ENCODE measurements around the gene CELSR2.
"Not testable (repeated sequence)": the region's sequence is repeated elsewhere in the genome, so short reads cannot be mapped to it uniquely, and the experiment has no call there.

Gene CELSR2

DNA sequence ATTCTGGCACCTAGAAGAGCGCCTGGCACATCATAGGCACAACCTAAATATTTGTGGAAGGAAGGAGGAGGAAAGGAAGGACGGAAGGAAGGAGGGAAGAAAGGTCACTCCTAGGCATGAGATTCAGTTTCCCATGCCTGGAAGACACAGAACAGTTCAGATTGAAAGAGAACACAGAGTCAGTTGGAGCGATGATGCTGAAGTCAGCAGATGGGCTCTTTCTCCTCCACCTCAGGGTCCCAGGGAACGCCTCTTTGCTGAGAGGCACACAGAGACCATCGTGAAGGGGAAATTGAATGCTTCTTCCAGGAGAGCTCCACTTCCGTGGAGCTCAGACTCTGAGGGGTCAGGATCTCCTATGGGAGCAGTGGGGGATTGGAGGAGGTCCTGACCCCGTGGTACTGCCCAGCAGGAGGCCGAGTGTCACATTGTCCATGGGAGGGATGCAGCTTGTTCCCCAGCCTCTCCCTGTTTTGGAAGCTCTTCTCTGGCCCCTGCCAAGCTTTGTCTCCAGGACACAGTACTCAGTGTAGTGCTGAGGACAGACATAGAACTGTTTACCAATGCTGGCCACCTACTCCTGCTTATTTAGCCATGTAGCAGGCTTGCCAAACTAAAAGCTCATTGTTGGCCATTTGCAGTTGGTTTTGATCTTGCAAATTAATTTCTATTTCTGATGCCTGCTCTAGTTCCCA is 55.0 kb downstream of the CELSR2 start:
- Histone ChIP-seq H3K36me3 (ENCODE audit: control insufficient read depth in 1 of 2, insufficient read depth in 2 of 2, low read length in 2 of 2) (no peaks in the 10 kb centered on the region), H3K4me3 (ENCODE audit: low read depth in 1 of 2, low read length in 2 of 2) (no peak overlapping the region), H3K4me1 (ENCODE audit: control insufficient read depth in 1 of 2, insufficient read depth in 2 of 2, low read length in 2 of 2) (peaks cover 0 to 36% of the 10 kb centered on the region in 2 donors), H3K27me3 (ENCODE audit: low read depth, low read length) (no peaks in the 10 kb centered on the region), H3K27ac (ENCODE audit: low read length) (no peak overlapping the region), H3K9me3 (ENCODE audit: control insufficient read depth in 1 of 2, low read length in 2 of 2) (no peaks in the 10 kb centered on the region)

DNA sequence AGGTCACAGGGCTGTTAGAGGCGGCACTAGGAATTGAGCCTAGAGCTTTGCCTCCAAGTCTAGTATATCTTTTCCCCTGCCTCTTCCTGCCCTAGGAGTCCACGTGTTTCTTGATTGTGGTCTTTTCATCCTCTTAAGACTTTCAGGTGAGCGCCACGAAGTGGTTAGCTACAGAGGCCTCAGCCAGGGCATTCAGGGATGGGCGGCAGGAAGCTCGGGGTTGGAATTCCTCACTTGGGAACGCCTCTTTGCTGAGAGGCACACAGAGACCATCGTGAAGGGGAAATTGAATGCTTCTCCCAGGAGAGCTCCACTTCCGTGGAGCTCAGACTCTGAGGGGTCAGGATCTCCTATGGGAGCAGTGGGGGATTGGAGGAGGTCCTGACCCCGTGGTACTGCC is 56.7 kb downstream of the CELSR2 start:
- H3K27ac ChIP-seq (ENCODE audit: low read length); H3K4me3 ChIP-seq (ENCODE audit: low read depth in 1 of 2, low read length in 2 of 2); H3K36me3 ChIP-seq (ENCODE audit: control insufficient read depth in 1 of 2, insufficient read depth in 2 of 2, low read length in 2 of 2); H3K9me3 ChIP-seq (ENCODE audit: control insufficient read depth in 1 of 2, low read length in 2 of 2); H3K27me3 ChIP-seq (ENCODE audit: low read depth, low read length): not testable (repeated sequence)
- peaks cover 0 to 29% of the 10 kb centered on the region in 2 donors for H3K4me1 ChIP-seq (ENCODE audit: control insufficient read depth in 1 of 2, insufficient read depth in 2 of 2, low read length in 2 of 2)

DNA sequence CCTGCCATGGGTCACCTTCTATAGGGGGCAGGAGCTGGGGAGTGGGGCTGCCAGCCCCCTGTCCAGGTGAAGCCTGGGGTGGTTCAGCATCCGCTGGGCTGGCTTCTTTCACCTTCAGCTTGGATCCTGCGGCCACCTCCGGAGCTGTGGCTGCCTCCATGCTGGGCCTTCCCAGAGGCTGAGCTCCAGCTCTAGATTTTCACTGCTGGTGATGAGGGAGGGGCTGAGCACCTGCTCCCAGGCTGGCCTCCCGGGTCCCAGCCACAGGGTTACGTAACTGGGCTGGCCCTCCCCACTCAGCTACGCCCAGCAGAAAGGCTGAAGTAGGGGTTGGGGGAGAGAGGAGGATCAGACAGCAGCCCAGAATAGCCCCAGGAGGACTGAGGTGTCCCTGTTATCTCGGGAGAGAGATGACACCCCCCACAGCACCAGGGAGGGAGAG is 57.5 kb downstream of the CELSR2 start, which contains the start of gene MYBPHL:
Gene MYBPHL (minus strand): TSS at position 180 of the 442 bp plus-strand sequence. CDS start 20 bp downstream, at position 160.
- H3K4me3 ChIP-seq (ENCODE audit: low read depth in 1 of 2, low read length in 2 of 2), result no peak within 1 kb of the TSS
- peaks cover 0 to 29% of the 10 kb centered on the region in 2 donors for H3K4me1 ChIP-seq (ENCODE audit: control insufficient read depth in 1 of 2, insufficient read depth in 2 of 2, low read length in 2 of 2)
- H3K27me3 ChIP-seq (ENCODE audit: low read depth, low read length), result no peaks in the 10 kb centered on the region
- H3K27ac ChIP-seq (ENCODE audit: low read length), result no peak within 1 kb of the TSS
- no peaks in the 10 kb centered on the region for H3K9me3 ChIP-seq (ENCODE audit: control insufficient read depth in 1 of 2, low read length in 2 of 2)
- H3K36me3 ChIP-seq (ENCODE audit: control insufficient read depth in 1 of 2, insufficient read depth in 2 of 2, low read length in 2 of 2), result peaks cover 4 to 16% of the 10 kb centered on the region in 2 donors

DNA sequence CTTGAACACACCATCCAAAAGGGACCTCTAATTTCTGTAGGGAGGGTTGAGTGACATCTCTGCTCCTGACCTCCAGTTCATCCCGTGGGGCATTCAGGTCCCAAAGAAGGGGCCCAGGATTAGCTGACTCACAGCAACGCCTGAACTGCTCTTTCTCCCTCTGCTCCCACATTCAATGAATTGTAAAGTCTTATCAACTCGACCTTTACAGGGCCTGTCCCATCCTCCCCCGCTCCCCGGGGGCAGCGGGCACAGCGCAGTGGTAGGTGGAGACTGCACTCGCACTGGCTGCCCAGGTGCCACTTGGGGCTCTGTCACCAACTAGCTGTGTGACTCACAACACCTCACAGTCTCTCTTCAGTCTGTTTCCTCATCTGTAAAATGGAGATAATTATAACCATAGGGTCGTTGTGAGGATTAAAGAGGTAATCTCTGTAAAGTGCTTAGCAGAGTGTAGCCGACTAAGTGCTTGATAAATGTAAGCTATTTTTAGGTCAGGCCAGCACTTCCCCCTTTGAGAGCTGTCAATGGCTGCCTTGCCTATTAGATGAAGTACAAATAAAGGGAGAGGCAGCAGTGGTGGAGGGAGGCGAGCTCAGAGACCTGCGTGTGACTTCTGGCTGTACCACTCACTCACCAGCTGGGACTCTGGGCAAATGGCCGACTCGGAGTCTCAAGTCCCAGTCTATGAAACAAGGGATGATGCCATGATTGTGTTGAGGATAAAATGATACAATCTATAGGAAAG is 58.1 kb downstream of the CELSR2 start:
- Histone ChIP-seq H3K9me3 (ENCODE audit: control insufficient read depth in 1 of 2, low read length in 2 of 2) (no peaks in the 10 kb centered on the region), H3K4me3 (ENCODE audit: low read depth in 1 of 2, low read length in 2 of 2) (no peak overlapping the region), H3K36me3 (ENCODE audit: control insufficient read depth in 1 of 2, insufficient read depth in 2 of 2, low read length in 2 of 2) (peaks cover 4 to 22% of the 10 kb centered on the region in 2 donors), H3K27me3 (ENCODE audit: low read depth, low read length) (no peaks in the 10 kb centered on the region), H3K27ac (ENCODE audit: low read length) (no peak overlapping the region), H3K4me1 (ENCODE audit: control insufficient read depth in 1 of 2, insufficient read depth in 2 of 2, low read length in 2 of 2) (peaks cover 0 to 29% of the 10 kb centered on the region in 2 donors)

DNA sequence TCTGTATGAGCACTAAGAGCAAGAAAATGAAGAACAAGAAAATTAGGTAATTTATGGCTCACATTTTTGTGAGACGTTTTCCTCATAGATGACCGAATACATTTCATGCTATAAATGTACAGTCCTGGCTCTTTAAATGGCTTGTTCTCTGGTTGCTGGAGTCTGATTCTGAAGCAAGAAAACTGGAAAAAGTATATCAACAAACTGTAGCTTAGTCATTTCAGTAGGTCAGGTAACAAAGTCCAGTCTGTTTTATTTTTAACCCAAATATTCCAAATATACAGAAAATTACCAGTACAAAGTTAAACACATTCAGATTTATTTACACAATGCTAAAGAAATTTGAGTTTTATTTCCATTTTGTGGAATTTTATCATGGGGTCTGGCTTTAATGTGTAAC is 60.0 kb downstream of the CELSR2 start:
- Histone ChIP-seq H3K4me1 (ENCODE audit: control insufficient read depth in 1 of 2, insufficient read depth in 2 of 2, low read length in 2 of 2) (peaks cover 0 to 28% of the 10 kb centered on the region in 2 donors), H3K36me3 (ENCODE audit: control insufficient read depth in 1 of 2, insufficient read depth in 2 of 2, low read length in 2 of 2) (peaks cover 4 to 39% of the 10 kb centered on the region in 2 donors), H3K27ac (ENCODE audit: low read length) (no peak overlapping the region), H3K4me3 (ENCODE audit: low read depth in 1 of 2, low read length in 2 of 2) (no peak overlapping the region), H3K27me3 (ENCODE audit: low read depth, low read length) (no peaks in the 10 kb centered on the region), H3K9me3 (ENCODE audit: control insufficient read depth in 1 of 2, low read length in 2 of 2) (no peaks in the 10 kb centered on the region)

DNA sequence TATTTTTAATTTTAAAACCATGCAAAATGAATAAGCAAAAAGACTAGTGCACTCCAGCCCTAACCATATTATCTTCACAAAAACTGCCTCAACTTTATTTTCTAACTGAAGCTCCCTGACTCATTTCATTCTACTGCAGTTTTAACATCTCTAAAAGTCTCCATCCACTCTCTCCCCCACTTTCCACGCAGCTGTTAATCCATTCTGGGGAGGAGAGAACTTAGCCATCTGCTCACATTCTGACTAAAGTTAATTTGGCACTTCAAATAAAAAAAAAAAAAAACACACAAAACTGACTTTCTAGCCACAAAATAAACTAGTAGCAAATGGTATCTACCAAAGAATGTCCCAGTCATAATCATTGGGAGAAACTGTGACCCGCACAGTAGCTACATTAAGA is 62.9 kb downstream of the CELSR2 start:
- no peak overlapping the region for H3K4me3 ChIP-seq (ENCODE audit: low read depth in 1 of 2, low read length in 2 of 2)
- no peaks in the 10 kb centered on the region for H3K27me3 ChIP-seq (ENCODE audit: low read depth, low read length)
- peaks cover 12 to 63% of the 10 kb centered on the region in 2 donors for H3K36me3 ChIP-seq (ENCODE audit: control insufficient read depth in 1 of 2, insufficient read depth in 2 of 2, low read length in 2 of 2)
- no peaks in the 10 kb centered on the region for H3K9me3 ChIP-seq (ENCODE audit: control insufficient read depth in 1 of 2, low read length in 2 of 2)
- H3K4me1 ChIP-seq (ENCODE audit: control insufficient read depth in 1 of 2, insufficient read depth in 2 of 2, low read length in 2 of 2), result peaks cover 0 to 5% of the 10 kb centered on the region in 2 donors
- no peak overlapping the region for H3K27ac ChIP-seq (ENCODE audit: low read length)

DNA sequence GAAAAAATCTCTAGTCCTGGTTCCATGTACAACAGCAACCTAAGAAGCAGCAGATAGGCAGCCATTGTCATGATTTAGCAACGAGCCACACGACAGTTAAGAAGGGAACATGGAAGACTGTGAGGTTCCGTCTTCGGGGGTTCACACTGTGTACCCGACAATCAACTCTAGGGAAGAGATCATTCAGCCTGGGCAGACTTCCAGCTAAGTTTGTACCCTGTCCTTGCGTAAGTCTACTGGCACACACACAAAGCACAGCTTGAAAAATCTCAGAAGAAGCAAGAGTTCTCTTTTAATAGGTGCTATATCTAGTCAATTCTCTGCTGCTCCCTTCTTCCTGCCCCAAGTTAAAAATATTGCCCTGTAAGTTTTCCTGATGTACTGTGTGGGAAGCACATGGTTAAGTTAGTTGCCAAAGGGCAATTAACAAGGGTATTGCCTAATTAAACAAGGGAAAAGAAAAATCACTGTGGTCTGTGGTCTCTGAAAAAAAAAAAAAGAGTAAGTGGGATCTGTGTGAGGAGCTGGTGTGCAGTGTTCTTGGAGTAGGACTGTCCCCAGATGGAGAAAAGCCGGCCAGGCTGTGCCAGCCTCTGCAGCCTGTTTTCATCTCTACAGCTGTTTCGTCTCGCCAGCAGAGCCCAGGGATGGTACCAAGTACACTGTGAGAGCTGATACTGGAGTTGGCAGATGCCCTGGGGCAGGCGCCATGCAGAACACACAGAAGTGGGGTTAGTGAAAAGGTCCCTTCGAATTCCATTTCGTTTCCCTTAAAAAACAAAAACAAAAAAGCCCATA is 63.8 kb downstream of the CELSR2 start:
- Histone ChIP-seq H3K9me3 (ENCODE audit: control insufficient read depth in 1 of 2, low read length in 2 of 2) (no peaks in the 10 kb centered on the region), H3K36me3 (ENCODE audit: control insufficient read depth in 1 of 2, insufficient read depth in 2 of 2, low read length in 2 of 2) (peaks cover 20 to 72% of the 10 kb centered on the region in 2 donors), H3K27me3 (ENCODE audit: low read depth, low read length) (no peaks in the 10 kb centered on the region), H3K27ac (ENCODE audit: low read length) (no peak overlapping the region), H3K4me1 (ENCODE audit: control insufficient read depth in 1 of 2, insufficient read depth in 2 of 2, low read length in 2 of 2) (no peaks in the 10 kb centered on the region), H3K4me3 (ENCODE audit: low read depth in 1 of 2, low read length in 2 of 2) (no peak overlapping the region)

DNA sequence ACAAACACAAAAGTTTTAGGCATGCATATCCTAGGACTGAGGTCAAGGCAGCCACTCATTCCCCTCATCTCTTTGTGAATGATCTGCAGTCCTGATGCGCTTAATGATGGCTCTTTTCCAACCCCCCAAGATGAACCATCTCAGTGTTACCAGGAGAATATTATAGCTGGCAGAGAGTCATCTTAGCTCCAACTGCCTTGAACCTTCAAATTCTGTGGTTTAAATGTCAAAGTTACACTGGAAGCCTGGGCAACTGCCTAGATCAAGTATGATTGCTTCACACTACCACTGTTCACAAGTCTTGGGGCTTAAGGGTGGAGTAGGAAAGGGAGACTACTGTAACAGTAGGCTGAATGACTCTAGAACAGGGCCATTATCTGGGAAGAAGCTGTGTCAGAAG is 65.5 kb downstream of the CELSR2 start:
- Histone ChIP-seq H3K9me3 (ENCODE audit: control insufficient read depth in 1 of 2, low read length in 2 of 2) (no peaks in the 10 kb centered on the region), H3K27me3 (ENCODE audit: low read depth, low read length) (no peaks in the 10 kb centered on the region), H3K27ac (ENCODE audit: low read length) (no peak overlapping the region), H3K36me3 (ENCODE audit: control insufficient read depth in 1 of 2, insufficient read depth in 2 of 2, low read length in 2 of 2) (peaks cover 25 to 88% of the 10 kb centered on the region in 2 donors), H3K4me1 (ENCODE audit: control insufficient read depth in 1 of 2, insufficient read depth in 2 of 2, low read length in 2 of 2) (no peaks in the 10 kb centered on the region), H3K4me3 (ENCODE audit: low read depth in 1 of 2, low read length in 2 of 2) (no peak overlapping the region)

DNA sequence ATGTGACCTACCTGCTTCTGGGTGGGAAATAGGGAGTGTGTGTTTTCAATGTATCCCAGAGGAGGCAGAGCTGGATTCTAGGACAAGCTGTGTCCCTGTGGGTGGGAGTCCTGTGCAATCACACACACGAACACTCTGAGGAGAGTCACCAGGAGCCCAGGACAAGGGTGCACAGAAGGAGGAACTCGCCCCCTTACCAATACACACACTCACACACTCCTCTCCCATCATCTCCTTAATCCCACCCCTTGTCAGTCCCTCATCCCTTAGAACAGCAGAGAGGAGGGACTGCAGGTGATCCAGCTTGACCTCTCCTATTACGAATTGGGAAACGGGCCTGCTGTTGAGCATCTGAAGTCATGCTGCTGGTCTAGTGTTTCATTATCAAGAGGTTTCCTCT is 65.9 kb downstream of the CELSR2 start:
- Histone ChIP-seq H3K27me3 (ENCODE audit: low read depth, low read length) (no peaks in the 10 kb centered on the region), H3K27ac (ENCODE audit: low read length) (no peak overlapping the region), H3K9me3 (ENCODE audit: control insufficient read depth in 1 of 2, low read length in 2 of 2) (no peaks in the 10 kb centered on the region), H3K4me3 (ENCODE audit: low read depth in 1 of 2, low read length in 2 of 2) (no peak overlapping the region), H3K36me3 (ENCODE audit: control insufficient read depth in 1 of 2, insufficient read depth in 2 of 2, low read length in 2 of 2) (peaks cover 25 to 93% of the 10 kb centered on the region in 2 donors), H3K4me1 (ENCODE audit: control insufficient read depth in 1 of 2, insufficient read depth in 2 of 2, low read length in 2 of 2) (no peaks in the 10 kb centered on the region)

DNA sequence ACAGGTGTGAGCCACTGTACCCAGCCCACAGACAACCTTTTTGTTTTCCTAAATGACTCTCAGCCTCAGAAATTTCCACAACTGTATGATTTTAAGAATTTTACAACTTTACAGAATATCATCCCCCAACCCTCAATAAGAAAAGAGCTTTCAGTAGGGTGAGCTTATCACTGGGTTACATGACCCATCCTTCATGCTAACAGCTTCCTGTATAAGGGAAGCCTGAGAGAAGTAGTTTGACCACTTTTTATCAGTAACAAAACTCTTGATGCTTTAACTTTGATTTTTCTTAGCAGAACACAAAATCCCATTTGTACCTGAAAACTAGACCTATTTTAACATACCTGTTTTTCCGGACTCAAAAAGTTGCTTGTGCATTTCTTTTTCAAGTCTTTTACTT is 67.2 kb downstream of the CELSR2 start:
- H3K4me1 ChIP-seq (ENCODE audit: control insufficient read depth in 1 of 2, insufficient read depth in 2 of 2, low read length in 2 of 2), result no peaks in the 10 kb centered on the region
- H3K4me3 ChIP-seq (ENCODE audit: low read depth in 1 of 2, low read length in 2 of 2), result no peak overlapping the region
- H3K27me3 ChIP-seq (ENCODE audit: low read depth, low read length), result no peaks in the 10 kb centered on the region
- no peaks in the 10 kb centered on the region for H3K9me3 ChIP-seq (ENCODE audit: control insufficient read depth in 1 of 2, low read length in 2 of 2)
- H3K36me3 ChIP-seq (ENCODE audit: control insufficient read depth in 1 of 2, insufficient read depth in 2 of 2, low read length in 2 of 2), result peaks cover 27 to 93% of the 10 kb centered on the region in 2 donors
- no peak overlapping the region for H3K27ac ChIP-seq (ENCODE audit: low read length)

DNA sequence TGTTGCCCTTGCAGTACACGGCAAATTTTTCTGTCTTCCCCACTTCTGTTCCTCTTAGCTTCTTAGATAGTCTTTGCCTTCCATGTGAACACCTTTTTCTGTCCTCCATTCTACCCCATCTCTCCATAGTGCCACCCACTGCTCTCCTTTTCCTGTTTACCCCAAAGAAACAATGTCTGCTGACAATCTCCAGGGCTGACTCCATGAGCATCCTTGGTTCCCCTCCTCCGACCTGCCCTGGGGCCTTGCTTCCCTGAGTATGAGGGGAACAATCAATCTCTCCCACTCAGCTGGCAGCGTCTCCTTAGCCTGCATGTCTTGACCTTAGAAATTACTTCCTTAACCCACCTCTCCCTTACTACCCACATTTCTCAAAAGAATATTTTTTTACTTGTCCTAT is 69.8 kb downstream of the CELSR2 start:
- H3K36me3 ChIP-seq (ENCODE audit: control insufficient read depth in 1 of 2, insufficient read depth in 2 of 2, low read length in 2 of 2), result peaks cover 39 to 95% of the 10 kb centered on the region in 2 donors

More for the DNA sequence above, 69.8 kb downstream of the CELSR2 start:
- Histone ChIP-seq H3K27ac (ENCODE audit: low read length) (no peak overlapping the region), H3K4me3 (ENCODE audit: low read depth in 1 of 2, low read length in 2 of 2) (no peak overlapping the region), H3K9me3 (ENCODE audit: control insufficient read depth in 1 of 2, low read length in 2 of 2) (no peaks in the 10 kb centered on the region), H3K27me3 (ENCODE audit: low read depth, low read length) (no peaks in the 10 kb centered on the region), H3K4me1 (ENCODE audit: control insufficient read depth in 1 of 2, insufficient read depth in 2 of 2, low read length in 2 of 2) (no peaks in the 10 kb centered on the region)
